A673 (cell line): ENCODE results near the gene CNTN5. TPM values are rescaled to one million over a fixed set of nuclear protein-coding genes. Genes with fewer than 3 reads are reported as not detected.

Source experiments
- BruUV-seq: library from RNA; stranded (reverse); fragments of 400-500 nt; replicated peaks from 2 replicates; lab custom pipeline; 2021; lab: Mats Ljungman, UMichigan
- CTCF ChIA-PET: fragments of 300-600 bp; sonication (Branson Sonifier 250); formaldehyde crosslinking; loops from one replicate; lab custom pipeline; 2022; ENCODE audit warnings: antibody characterized with exemption; lab: Charles Lee
- POLR2A ChIA-PET: fragments of 300-600 bp; sonication (Branson Sonifier 250); formaldehyde crosslinking; loops from one replicate; lab custom pipeline; 2022; ENCODE audit warnings: antibody characterized with exemption; ENCODE audit not compliant: low non-redundant PET; lab: Charles Lee
- DNase-seq: peaks from one replicate; pipeline ENCODE4 v3.0.0-alpha.2; 2015; ENCODE audit warnings: low spot score
- H3K27ac ChIP-seq: fragments of 200-600 bp; sonication (generic); 2 replicates; pipeline ENCODE4 v1.5.1; 2016; ENCODE audit warnings: mixed run types, low read depth, mild to moderate bottlenecking, mixed read lengths, antibody characterized with exemption, low read length; ENCODE audit not compliant: poor library complexity, severe bottlenecking
- H3K27me3 ChIP-seq: fragments of 200-600 bp; sonication (generic); replicated peaks from 2 replicates; pipeline ENCODE4 v1.6.1; 2017; ENCODE audit warnings: mixed run types, low read depth, mild to moderate bottlenecking, mixed read lengths, antibody characterized with exemption, low read length; ENCODE audit not compliant: insufficient read depth, poor library complexity
- H3K36me3 ChIP-seq: fragments of 200-600 bp; sonication (generic); 2 replicates; pipeline ENCODE4 v1.6.1; 2016; ENCODE audit warnings: mixed run types, mild to moderate bottlenecking, mixed read lengths, antibody characterized with exemption, low read length; ENCODE audit not compliant: insufficient read depth, poor library complexity, severe bottlenecking
- H3K4me1 ChIP-seq: fragments of 200-600 bp; sonication (generic); 2 replicates; pipeline ENCODE4 v1.6.1; 2017; ENCODE audit warnings: mixed run types, mild to moderate bottlenecking, mixed read lengths, antibody characterized with exemption, low read length; ENCODE audit not compliant: insufficient read depth, poor library complexity, severe bottlenecking
- H3K4me3 ChIP-seq: fragments of 200-600 bp; sonication (generic); 2 replicates; pipeline ENCODE4 v1.5.1; 2016; ENCODE audit warnings: low read depth, mixed run types, mild to moderate bottlenecking, mixed read lengths, low read length; ENCODE audit not compliant: poor library complexity, severe bottlenecking
- H3K9me3 ChIP-seq: fragments of 200-600 bp; sonication (generic); 2 replicates; pipeline ENCODE4 v1.6.1; 2016; ENCODE audit warnings: mixed run types, low read depth, mild to moderate bottlenecking, mixed read lengths, antibody characterized with exemption, low read length; ENCODE audit not compliant: poor library complexity, severe bottlenecking
- EZH2 ChIP-seq: fragments of 200-600 bp; sonication (generic); IDR thresholded peaks from 2 replicates; pipeline ENCODE4 v1.6.1; 2017; ENCODE audit warnings: borderline replicate concordance, low read depth, mild to moderate bottlenecking, mixed read lengths, antibody characterized with exemption, low read length; ENCODE audit not compliant: poor library complexity, severe bottlenecking
- intact Hi-C: fragments of 100-400 bp; cut with micrococcal nuclease; formaldehyde crosslinking; loops from one replicate; pipeline ENCODE4 v1.10.0; 2022; ENCODE audit not compliant: unreplicated experiment
- total RNA-seq: library from RNA; stranded (reverse); gene quantifications from 2 replicates; pipeline ENCODE4 v1.2.3, GENCODE V29; 2021
- TF ChIP-seq, protein P1 (sequence below): fragments of 300-800, 200-600 bp; sonication (generic); conservative IDR thresholded peaks from 2 replicates; pipeline ENCODE4 v1.5.1; 2017; ENCODE audit warnings: low read depth, mild to moderate bottlenecking, antibody characterized with exemption, low read length, moderate library complexity, mixed read lengths

The CNTN5 gene
- total RNA-seq, 1 experiment from 2014 or later, result 0.80 TPM

DNA sequence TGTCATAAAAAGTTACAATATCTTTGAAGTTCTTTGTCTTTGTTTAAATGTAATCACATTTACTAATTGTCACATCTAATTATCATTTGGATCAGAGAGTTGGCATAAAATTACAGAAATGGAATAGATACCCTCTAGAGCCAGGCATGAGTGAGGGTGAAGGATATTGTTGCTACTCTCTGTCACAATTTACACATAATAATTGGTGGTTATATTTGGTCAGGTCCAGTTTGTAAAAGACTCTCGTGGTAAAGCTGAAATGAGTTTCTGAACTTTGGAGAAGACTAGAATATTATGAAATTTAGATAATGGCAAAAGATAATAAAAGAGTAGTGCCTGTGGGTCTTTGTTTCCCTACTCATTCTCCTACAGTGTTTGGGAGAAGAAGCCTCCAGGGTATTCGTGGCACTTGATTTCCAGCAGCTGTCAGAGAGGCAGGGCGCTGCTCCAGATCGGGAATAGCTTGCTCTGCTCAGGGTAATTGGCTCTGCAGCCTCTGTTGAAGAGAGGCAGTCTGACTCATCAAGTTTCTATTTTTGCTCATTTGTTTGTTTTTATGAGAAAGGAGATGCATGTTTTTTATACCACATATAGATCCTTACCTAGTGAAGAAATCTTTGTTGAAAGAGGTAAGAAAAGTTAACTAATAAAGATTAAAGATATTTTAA, 349.9 kb downstream of the CNTN5 start:
- intact Hi-C loops, result no loop called here
- BruUV-seq, result no TSS peak
- H3K4me3 ChIP-seq, result no peak overlapping the region
- ChIA-PET CTCF (interaction anchor here (0.6 kb wide), 1 partner anchor 11 kb away, joined by 3 read pairs; no protein-coding TSS in a partner anchor), POLR2A (no interaction called here)
- peak; percentile 87 for DNase-seq
- H3K27me3 ChIP-seq, result no peaks in the 10 kb centered on the region
- H3K4me1 ChIP-seq, result peaks cover 38% of the 10 kb centered on the region
- no peaks in the 10 kb centered on the region for H3K9me3 ChIP-seq
- no peak overlapping the region for H3K27ac ChIP-seq
- TF ChIP-seq EZH2, result no peak
- TF ChIP-seq, protein P1, sequence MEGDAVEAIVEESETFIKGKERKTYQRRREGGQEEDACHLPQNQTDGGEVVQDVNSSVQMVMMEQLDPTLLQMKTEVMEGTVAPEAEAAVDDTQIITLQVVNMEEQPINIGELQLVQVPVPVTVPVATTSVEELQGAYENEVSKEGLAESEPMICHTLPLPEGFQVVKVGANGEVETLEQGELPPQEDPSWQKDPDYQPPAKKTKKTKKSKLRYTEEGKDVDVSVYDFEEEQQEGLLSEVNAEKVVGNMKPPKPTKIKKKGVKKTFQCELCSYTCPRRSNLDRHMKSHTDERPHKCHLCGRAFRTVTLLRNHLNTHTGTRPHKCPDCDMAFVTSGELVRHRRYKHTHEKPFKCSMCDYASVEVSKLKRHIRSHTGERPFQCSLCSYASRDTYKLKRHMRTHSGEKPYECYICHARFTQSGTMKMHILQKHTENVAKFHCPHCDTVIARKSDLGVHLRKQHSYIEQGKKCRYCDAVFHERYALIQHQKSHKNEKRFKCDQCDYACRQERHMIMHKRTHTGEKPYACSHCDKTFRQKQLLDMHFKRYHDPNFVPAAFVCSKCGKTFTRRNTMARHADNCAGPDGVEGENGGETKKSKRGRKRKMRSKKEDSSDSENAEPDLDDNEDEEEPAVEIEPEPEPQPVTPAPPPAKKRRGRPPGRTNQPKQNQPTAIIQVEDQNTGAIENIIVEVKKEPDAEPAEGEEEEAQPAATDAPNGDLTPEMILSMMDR, result no peak
- no peaks in the 10 kb centered on the region for H3K36me3 ChIP-seq

DNA sequence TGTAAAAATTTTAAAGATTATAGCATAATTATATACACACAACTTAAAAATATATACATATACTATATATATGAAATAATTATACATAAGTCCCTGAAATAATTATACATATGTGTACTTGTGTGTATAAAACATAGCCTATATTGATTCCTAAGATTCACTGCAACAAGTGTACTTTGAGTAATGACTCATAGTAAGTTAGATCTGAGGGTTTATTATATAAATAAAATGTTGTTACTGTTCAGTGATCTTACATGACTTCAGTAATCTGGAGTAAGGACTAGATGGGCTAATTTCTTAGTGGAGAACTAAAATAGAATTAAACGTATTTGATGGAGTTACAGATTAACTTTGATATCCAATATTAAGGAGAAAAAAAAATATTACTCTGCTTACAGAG, 350.5 kb downstream of the CNTN5 start:
- DNase-seq, result no peak
- peaks cover 32% of the 10 kb centered on the region for H3K4me1 ChIP-seq
- ChIA-PET POLR2A (no interaction called here), CTCF (interaction anchor here (0.6 kb wide), 1 partner anchor 10 kb away, joined by 3 read pairs; no protein-coding TSS in a partner anchor)
- H3K27ac ChIP-seq, result no peak overlapping the region
- intact Hi-C loops, result no loop called here
- TF ChIP-seq, protein P1, result no peak
- no peak for TF ChIP-seq EZH2
- no peaks in the 10 kb centered on the region for H3K36me3 ChIP-seq
- no peaks in the 10 kb centered on the region for H3K27me3 ChIP-seq
- no peaks in the 10 kb centered on the region for H3K9me3 ChIP-seq
- H3K4me3 ChIP-seq, result no peak overlapping the region
- BruUV-seq, result no TSS peak

- intact Hi-C loops, result no loop called here
- H3K4me3 ChIP-seq, result no peak overlapping the region
- CTCF ChIA-PET, result no interaction called here
These were observed 355.7 kb downstream of the CNTN5 start for GRCh38 chr11:99376463-99376862.

More at GRCh38 chr11:99376463-99376862, 355.7 kb downstream of the CNTN5 start:
- peak; percentile 7 for DNase-seq
- no peaks in the 10 kb centered on the region for H3K27me3 ChIP-seq
- H3K36me3 ChIP-seq, result no peaks in the 10 kb centered on the region
- no peaks in the 10 kb centered on the region for H3K9me3 ChIP-seq
- no TSS peak for BruUV-seq
- no peak overlapping the region for H3K27ac ChIP-seq
- POLR2A ChIA-PET, result no interaction called here
- TF ChIP-seq EZH2, result no peak
- TF ChIP-seq, protein P1, result no peak
- peaks cover 16% of the 10 kb centered on the region for H3K4me1 ChIP-seq
